DND-41 (cell line): ENCODE results near the gene CLDN34.

Experiments used
- ATAC-seq: fragments of 200-7000 bp; cut with Tn5 transposase; 3 replicates; pipeline ENCODE4 v1.9.1; 2021; ENCODE audit warnings: low read depth; ENCODE audit not compliant: insufficient read depth
- DNase-seq: peaks from one replicate; pipeline ENCODE4 v3.0.0-alpha.2; 2020
- H2AFZ ChIP-seq: 2 replicates; pipeline ENCODE4 v1.6.0; 2012; ENCODE audit warnings: low read depth, low read length
- H3K27ac ChIP-seq: 2 replicates; pipeline ENCODE4 v1.5.1; 2012; ENCODE audit warnings: low read length, inconsistent platforms
- H3K27me3 ChIP-seq: fragments of 200-600 bp; sonication (generic); 2 replicates; pipeline ENCODE4 v1.6.0; 2012; ENCODE audit warnings: low read length, mild to moderate bottlenecking, inconsistent platforms; ENCODE audit not compliant: insufficient read depth, poor library complexity
- H3K36me3 ChIP-seq: 2 replicates; pipeline ENCODE4 v1.5.1; 2012; ENCODE audit warnings: low read length, inconsistent platforms; ENCODE audit not compliant: insufficient read depth
- H3K4me1 ChIP-seq: 2 replicates; pipeline ENCODE4 v1.5.1; 2012; ENCODE audit warnings: mild to moderate bottlenecking, low read length; ENCODE audit not compliant: insufficient read depth
- H3K4me2 ChIP-seq: 2 replicates; pipeline ENCODE4 v1.6.0; 2012; ENCODE audit warnings: mild to moderate bottlenecking, moderate library complexity, low read length, inconsistent platforms; ENCODE audit not compliant: insufficient read depth
- H3K4me3 ChIP-seq, 2 experiments: fragments of 200-600 bp in 1 of 2; shearing (Covaris generic) in 1 of 2; 2 replicates each; pipeline ENCODE4 v1.5.1; 2012 to 2016; ENCODE audit warnings: inconsistent platforms in 2 of 2, low read length in 2 of 2, mild to moderate bottlenecking in 2 of 2, low read depth in 1 of 2, moderate library complexity in 1 of 2
- H3K79me2 ChIP-seq: 2 replicates; pipeline ENCODE4 v1.6.0; 2012; ENCODE audit warnings: low read length, inconsistent platforms; ENCODE audit not compliant: insufficient read depth
- H3K9ac ChIP-seq: 2 replicates; pipeline ENCODE4 v1.6.0; 2012; ENCODE audit warnings: low read depth, mild to moderate bottlenecking, inconsistent platforms, low read length, moderate library complexity
- H3K9me3 ChIP-seq: 2 replicates; pipeline ENCODE4 v1.5.1; 2012; ENCODE audit warnings: low read length, moderate library complexity, mild to moderate bottlenecking, inconsistent platforms; ENCODE audit not compliant: insufficient read depth, severe bottlenecking
- H4K20me1 ChIP-seq: 2 replicates; pipeline ENCODE4 v1.6.0; 2012; ENCODE audit warnings: low read length; ENCODE audit not compliant: insufficient read depth
- EZH2 ChIP-seq: IDR thresholded peaks from 3 replicates; pipeline ENCODE4 v1.6.1; 2012; ENCODE audit warnings: borderline replicate concordance, low read depth, mild to moderate bottlenecking, moderate library complexity, low read length, inconsistent platforms; ENCODE audit not compliant: severe bottlenecking
- TF ChIP-seq, protein P1 (sequence below): IDR thresholded peaks from 2 replicates; pipeline ENCODE4 v1.5.1; 2012; ENCODE audit warnings: borderline replicate concordance, low read length, moderate library complexity, mild to moderate bottlenecking; ENCODE audit not compliant: poor library complexity, severe bottlenecking; ENCODE audit errors: extremely low read depth

The CLDN34 gene

DNA sequence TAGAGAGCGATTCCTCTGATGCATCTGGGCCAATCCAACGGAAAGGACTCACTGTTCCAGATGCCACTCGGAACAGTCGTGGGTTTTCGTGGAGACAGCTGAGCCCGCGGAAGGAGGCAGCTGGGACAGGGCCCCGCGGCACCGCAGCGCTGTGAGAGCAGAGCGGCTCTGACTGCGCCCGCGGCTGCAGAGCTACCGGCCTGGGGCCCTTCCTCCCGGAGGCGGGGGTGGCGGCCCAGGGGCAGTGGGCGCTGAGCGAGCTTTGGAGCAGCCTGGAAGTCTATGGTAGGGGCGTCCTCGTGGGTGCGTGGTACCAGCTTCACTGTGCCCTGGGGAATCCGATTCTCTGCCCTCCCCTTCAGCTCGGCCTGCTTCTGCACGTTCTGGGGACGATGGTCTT, 24.9 kb downstream of the CLDN34 start:
- Histone ChIP-seq H3K4me3 (no peak overlapping the region), H3K9me3 (no peaks in the 10 kb centered on the region), H3K4me1 (no peaks in the 10 kb centered on the region), H4K20me1 (no peaks in the 10 kb centered on the region), H3K79me2 (no peaks in the 10 kb centered on the region), H3K27me3 (no peaks in the 10 kb centered on the region), H3K27ac (no peak overlapping the region), H3K4me2 (no peak overlapping the region), H3K36me3 (no peaks in the 10 kb centered on the region), H2AFZ (no peak overlapping the region), H3K9ac (no peak overlapping the region)
- no peak for DNase-seq
- TF ChIP-seq, protein P1, sequence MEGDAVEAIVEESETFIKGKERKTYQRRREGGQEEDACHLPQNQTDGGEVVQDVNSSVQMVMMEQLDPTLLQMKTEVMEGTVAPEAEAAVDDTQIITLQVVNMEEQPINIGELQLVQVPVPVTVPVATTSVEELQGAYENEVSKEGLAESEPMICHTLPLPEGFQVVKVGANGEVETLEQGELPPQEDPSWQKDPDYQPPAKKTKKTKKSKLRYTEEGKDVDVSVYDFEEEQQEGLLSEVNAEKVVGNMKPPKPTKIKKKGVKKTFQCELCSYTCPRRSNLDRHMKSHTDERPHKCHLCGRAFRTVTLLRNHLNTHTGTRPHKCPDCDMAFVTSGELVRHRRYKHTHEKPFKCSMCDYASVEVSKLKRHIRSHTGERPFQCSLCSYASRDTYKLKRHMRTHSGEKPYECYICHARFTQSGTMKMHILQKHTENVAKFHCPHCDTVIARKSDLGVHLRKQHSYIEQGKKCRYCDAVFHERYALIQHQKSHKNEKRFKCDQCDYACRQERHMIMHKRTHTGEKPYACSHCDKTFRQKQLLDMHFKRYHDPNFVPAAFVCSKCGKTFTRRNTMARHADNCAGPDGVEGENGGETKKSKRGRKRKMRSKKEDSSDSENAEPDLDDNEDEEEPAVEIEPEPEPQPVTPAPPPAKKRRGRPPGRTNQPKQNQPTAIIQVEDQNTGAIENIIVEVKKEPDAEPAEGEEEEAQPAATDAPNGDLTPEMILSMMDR = no peak
- TF ChIP-seq EZH2 = no peak
- no peak for ATAC-seq

DNA sequence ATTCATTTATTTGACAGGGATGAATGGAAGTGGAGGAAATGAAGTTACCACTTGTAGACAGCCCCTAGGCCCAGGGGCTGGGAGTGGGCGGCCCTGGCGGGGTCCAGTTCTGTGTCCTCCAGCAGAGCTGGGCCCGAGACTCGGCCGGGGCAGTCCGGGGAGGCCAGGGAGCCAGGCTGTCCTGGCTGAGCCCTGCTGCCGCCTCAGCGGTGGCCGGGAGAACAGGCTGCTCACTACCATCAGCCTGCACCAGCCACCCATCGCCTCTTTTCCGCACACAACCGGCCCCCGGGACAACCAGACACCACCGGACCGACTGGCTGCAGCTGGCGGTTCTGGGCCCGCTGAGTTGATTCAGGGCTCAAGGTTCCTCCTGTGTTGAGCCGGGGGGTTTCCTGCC, 25.6 kb downstream of the CLDN34 start:
- H3K4me3 ChIP-seq = no peak overlapping the region
- no peaks in the 10 kb centered on the region for H3K4me1 ChIP-seq
- TF ChIP-seq, protein P1 = no peak
- TF ChIP-seq EZH2 = no peak
- no peaks in the 10 kb centered on the region for H3K36me3 ChIP-seq
- no peaks in the 10 kb centered on the region for H3K79me2 ChIP-seq
- H2AFZ ChIP-seq = no peak overlapping the region
- no peak overlapping the region for H3K9ac ChIP-seq
- H3K27me3 ChIP-seq = no peaks in the 10 kb centered on the region
- ATAC-seq (no peak), DNase-seq (no peak)
- no peak overlapping the region for H3K4me2 ChIP-seq
- H4K20me1 ChIP-seq = no peaks in the 10 kb centered on the region
- H3K27ac ChIP-seq = no peak overlapping the region
- no peaks in the 10 kb centered on the region for H3K9me3 ChIP-seq

DNA sequence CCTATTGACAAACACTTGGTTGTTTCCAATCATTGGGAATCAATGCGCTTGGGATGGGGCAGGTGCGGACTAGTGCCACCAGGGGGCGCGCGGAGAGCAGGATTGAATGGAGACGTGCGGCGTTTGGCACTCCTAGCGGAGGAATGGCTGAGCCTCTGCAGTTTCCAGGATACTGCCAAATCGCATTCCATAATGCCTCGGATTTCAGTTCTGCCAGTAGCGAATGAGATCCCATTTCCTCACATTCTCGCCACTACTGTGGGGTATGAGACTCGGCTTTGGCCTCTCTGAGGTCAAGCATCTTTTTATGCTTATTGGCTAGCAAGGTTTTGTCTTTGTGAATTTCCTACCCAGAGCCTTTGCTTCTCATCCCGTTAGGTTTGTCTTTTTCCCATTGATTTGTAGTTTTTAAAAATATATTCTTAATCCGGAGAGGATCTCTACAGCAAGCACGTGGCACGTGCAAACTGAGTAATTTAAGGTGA, 28.7 kb downstream of the CLDN34 start:
- Histone ChIP-seq H3K4me2 (no peak overlapping the region), H2AFZ (no peak overlapping the region), H4K20me1 (no peaks in the 10 kb centered on the region), H3K4me1 (no peaks in the 10 kb centered on the region), H3K9me3 (no peaks in the 10 kb centered on the region), H3K79me2 (no peaks in the 10 kb centered on the region), H3K36me3 (no peaks in the 10 kb centered on the region), H3K4me3 (no peak overlapping the region), H3K27me3 (no peaks in the 10 kb centered on the region), H3K27ac (no peak overlapping the region), H3K9ac (no peak overlapping the region)
- peak; percentile 75 for ATAC-seq
- TF ChIP-seq, protein P1 = peak; percentile 76
- no peak for TF ChIP-seq EZH2
- DNase-seq = peak; percentile 64

DNA sequence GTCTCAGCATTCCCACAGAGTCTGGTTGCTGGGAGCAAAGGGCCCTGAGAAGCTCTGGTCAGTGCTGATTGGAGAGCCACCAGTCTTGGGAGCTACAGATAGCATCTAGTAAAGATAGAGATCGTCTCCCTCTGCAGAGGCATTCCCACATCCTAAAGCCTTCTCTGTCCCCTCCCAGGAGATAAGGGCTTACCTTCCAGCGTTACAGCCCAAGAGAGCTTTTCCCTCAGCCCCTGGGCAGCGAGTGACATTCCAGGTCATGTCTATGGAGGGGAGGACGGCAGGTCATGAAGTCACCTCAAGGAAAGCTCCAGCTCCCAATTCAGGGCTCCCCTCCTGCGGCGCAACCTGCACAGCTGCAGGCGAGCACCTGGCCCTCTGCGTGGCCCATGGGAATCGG, 29.9 kb downstream of the CLDN34 start:
- no peaks in the 10 kb centered on the region for H4K20me1 ChIP-seq
- H3K9ac ChIP-seq = no peak overlapping the region
- no peaks in the 10 kb centered on the region for H3K9me3 ChIP-seq
- no peaks in the 10 kb centered on the region for H3K36me3 ChIP-seq
- no peaks in the 10 kb centered on the region for H3K79me2 ChIP-seq
- DNase-seq (no peak), ATAC-seq (no peak)
- no peak overlapping the region for H2AFZ ChIP-seq
- no peak for TF ChIP-seq EZH2
- TF ChIP-seq, protein P1 = no peak
- no peak overlapping the region for H3K4me3 ChIP-seq
- no peak overlapping the region for H3K4me2 ChIP-seq
- H3K27me3 ChIP-seq = no peaks in the 10 kb centered on the region
- no peak overlapping the region for H3K27ac ChIP-seq
- no peaks in the 10 kb centered on the region for H3K4me1 ChIP-seq
